GM21528 (cell line): ENCODE measurements around the gene TET3.
A peak's percentile ranks its signal among the peaks of the same experiment; 100 is the strongest.
"Not testable (repeated sequence)": the region's sequence is repeated elsewhere in the genome, so short reads cannot be mapped to it uniquely, and the experiment has no call there.

Experiments
- ATAC-seq: cut with Tn5 transposase; IDR thresholded peaks from one replicate; pipeline ENCODE4 v1.9.1; 2021; ENCODE audit warnings: mild to moderate bottlenecking, moderate library complexity; ENCODE audit not compliant: unreplicated experiment, low FRiP score

TET3 gene

GRCh38 chr2:73984203-73984921, at the start of gene TET3:
Gene TET3, plus strand, starts transcription at chr2:73984910. Its CDS starts 1,494 bp downstream, at chr2:73986404.
- peak; percentile 43 for ATAC-seq

GRCh38 chr2:73935641-73936040, 49.1 kb upstream of the TET3 start:
- ATAC-seq, result no peak

GRCh38 chr2:73937103-73937885, 47.4 kb upstream of the TET3 start:
- ATAC-seq, result no peak

- no peak for ATAC-seq
Measured at GRCh38 chr2:73937899-73938298, 46.8 kb upstream of the TET3 start.

GRCh38 chr2:73938718-73939352, 45.9 kb upstream of the TET3 start:
- no peak for ATAC-seq

- ATAC-seq, result no peak
Measured at GRCh38 chr2:73939419-73939818, 45.3 kb upstream of the TET3 start.

- ATAC-seq, result not testable (repeated sequence)
Measured at GRCh38 chr2:73940066-73940465, 44.6 kb upstream of the TET3 start.

- no peak for ATAC-seq
Measured at GRCh38 chr2:73942664-73943063, 42.0 kb upstream of the TET3 start.

- ATAC-seq, result no peak
Measured at GRCh38 chr2:73944714-73945113, 40.0 kb upstream of the TET3 start.

- ATAC-seq, result no peak
Measured at GRCh38 chr2:73946215-73946614, 38.5 kb upstream of the TET3 start.

GRCh38 chr2:73946666-73947065, 38.0 kb upstream of the TET3 start:
- ATAC-seq, result no peak

GRCh38 chr2:73947412-73948018, 37.2 kb upstream of the TET3 start:
- ATAC-seq, result no peak

- no peak for ATAC-seq
Measured at GRCh38 chr2:73949802-73950201, 34.9 kb upstream of the TET3 start.

GRCh38 chr2:73952499-73953446, 31.9 kb upstream of the TET3 start:
- no peak for ATAC-seq

- no peak for ATAC-seq
Measured at GRCh38 chr2:73956218-73956865, 28.4 kb upstream of the TET3 start.

GRCh38 chr2:73961274-73961673, 23.4 kb upstream of the TET3 start:
- no peak for ATAC-seq

- no peak for ATAC-seq
Measured at GRCh38 chr2:73961823-73962615, 22.7 kb upstream of the TET3 start.

GRCh38 chr2:73962798-73963197, 21.9 kb upstream of the TET3 start:
- ATAC-seq, result no peak
